Hepatocyte (in vitro differentiated cells): ENCODE data around the gene SNX11. TPM values are rescaled to one million over a fixed set of nuclear protein-coding genes. Genes with fewer than 3 reads are reported as not detected.

Source experiments
- DNase-seq: peaks from one replicate; pipeline ENCODE4 v3.0.0-alpha.2; 2016; ENCODE audit warnings: low spot score
- H2AFZ ChIP-seq: fragments of 200-600 bp; sonication (generic); 2 replicates; pipeline ENCODE4 v1.6.0; 2016; ENCODE audit warnings: antibody characterized with exemption, mild to moderate bottlenecking
- H3K27ac ChIP-seq: fragments of 200-600 bp; sonication (generic); 2 replicates; pipeline ENCODE4 v1.5.1; 2016; ENCODE audit warnings: mild to moderate bottlenecking
- H3K27me3 ChIP-seq: fragments of 200-600 bp; sonication (generic); 2 replicates; pipeline ENCODE4 v1.6.1; 2016
- H3K36me3 ChIP-seq: fragments of 200-600 bp; sonication (generic); replicated peaks from 2 replicates; pipeline ENCODE4 v1.5.1; 2016; ENCODE audit warnings: low read depth; ENCODE audit not compliant: insufficient read depth
- H3K4me1 ChIP-seq: fragments of 200-600 bp; sonication (generic); 2 replicates; pipeline ENCODE4 v1.5.1; 2016; ENCODE audit warnings: mild to moderate bottlenecking, moderate library complexity; ENCODE audit not compliant: insufficient read depth
- H3K4me2 ChIP-seq: fragments of 200-600 bp; sonication (generic); 2 replicates; pipeline ENCODE4 v1.6.0; 2016
- H3K4me3 ChIP-seq: fragments of 200-600 bp; sonication (generic); 2 replicates; pipeline ENCODE4 v1.5.1; 2016; ENCODE audit warnings: mild to moderate bottlenecking
- H3K79me2 ChIP-seq: fragments of 200-600 bp; sonication (generic); 2 replicates; pipeline ENCODE4 v1.6.0; 2017; ENCODE audit warnings: mild to moderate bottlenecking
- H3K9me2 ChIP-seq: fragments of 200-600 bp; sonication (generic); replicated peaks from 2 replicates; pipeline ENCODE4 v1.6.0; 2017; ENCODE audit warnings: mild to moderate bottlenecking; ENCODE audit not compliant: insufficient read depth
- H3K9me3 ChIP-seq: fragments of 200-600 bp; sonication (generic); 2 replicates; pipeline ENCODE4 v1.5.1; 2016; ENCODE audit warnings: low read depth, mild to moderate bottlenecking
- H4K20me1 ChIP-seq: fragments of 200-600 bp; sonication (generic); 2 replicates; pipeline ENCODE4 v1.6.0; 2016; ENCODE audit warnings: mild to moderate bottlenecking; ENCODE audit not compliant: insufficient read depth, poor library complexity, severe bottlenecking
- CTCF ChIP-seq: fragments of 200-600 bp; sonication (generic); IDR thresholded peaks from 2 replicates; pipeline ENCODE4 v1.5.1; 2016; ENCODE audit warnings: antibody characterized with exemption, mild to moderate bottlenecking; ENCODE audit not compliant: poor library complexity
- EZH2 ChIP-seq: fragments of 200-600 bp; sonication (generic); IDR thresholded peaks from 2 replicates; pipeline ENCODE4 v1.6.1; 2016; ENCODE audit warnings: antibody characterized with exemption, mild to moderate bottlenecking, borderline replicate concordance
- EZH2phosphoT487 ChIP-seq: fragments of 200-600 bp; sonication (generic); IDR thresholded peaks from one replicate; pipeline ENCODE4 v1.6.1; 2018; ENCODE audit warnings: antibody characterized with exemption, mild to moderate bottlenecking, low read depth, moderate library complexity; ENCODE audit not compliant: unreplicated experiment, severe bottlenecking
- WGBS: methylation state at CpG from one replicate; pipeline ENCODE4 v1.1.6; 2016; ENCODE audit warnings: low lambda C conversion rate; ENCODE audit errors: missing lambda C conversion rate; 5-methylcytosine and 5-hydroxymethylcytosine counted together
- polyA plus RNA-seq: library from polyadenylated mRNA; unstranded; fragments of >200 nt; fragmentation: Nextera tagmentation; extraction: Ambion mirVana; gene quantifications from 2 replicates; pipeline ENCODE4 v1.2.1, GENCODE V29; 2016
- total RNA-seq: library from RNA; depleted of rRNA; stranded (reverse); fragments of >200 nt; gene quantifications from 2 replicates; pipeline ENCODE4 v1.2.3, GENCODE V29; 2014

SNX11 gene
- total and polyA plus RNA-seq, 2 experiments from 2014 or later: 11.3 to 13.2 TPM

GRCh38 chr17:48125829-48126531 lies 18.4 kb downstream of the SNX11 start:
- no peaks in the 10 kb centered on the region for H3K79me2 ChIP-seq
- WGBS: 84% methylated on average over 8 of the region's 9 CpGs

GRCh38 chr17:48126532-48126850 lies 18.9 kb downstream of the SNX11 start:
- 93% methylated on average over 7 of the region's 7 CpGs for WGBS
- Histone ChIP-seq H3K36me3 (no peaks in the 10 kb centered on the region), H3K4me2 (no peak overlapping the region), H3K9me2 (no peaks in the 10 kb centered on the region), H3K4me3 (no peak overlapping the region), H3K27ac (no peak overlapping the region), H3K27me3 (no peaks in the 10 kb centered on the region), H3K79me2 (no peaks in the 10 kb centered on the region), H4K20me1 (no peaks in the 10 kb centered on the region), H3K4me1 (no peaks in the 10 kb centered on the region), H2AFZ (no peak overlapping the region), H3K9me3 (no peaks in the 10 kb centered on the region)
- no peak for DNase-seq
- TF ChIP-seq EZH2 (no peak), CTCF (no peak), EZH2phosphoT487 (no peak)

More at GRCh38 chr17:48125829-48126531, 18.4 kb downstream of the SNX11 start:
- Histone ChIP-seq H3K4me3 (no peak overlapping the region), H2AFZ (no peak overlapping the region), H3K4me2 (no peak overlapping the region), H3K27me3 (no peaks in the 10 kb centered on the region), H3K4me1 (no peaks in the 10 kb centered on the region), H3K27ac (no peak overlapping the region), H3K36me3 (no peaks in the 10 kb centered on the region), H3K9me2 (no peaks in the 10 kb centered on the region), H3K9me3 (no peaks in the 10 kb centered on the region), H4K20me1 (no peaks in the 10 kb centered on the region)
- TF ChIP-seq CTCF (no peak), EZH2 (no peak), EZH2phosphoT487 (no peak)
- no peak for DNase-seq

GRCh38 chr17:48127371-48128051 lies 19.9 kb downstream of the SNX11 start:
- 91% methylated on average over 9 of the region's 9 CpGs for WGBS
- H3K4me1 ChIP-seq: no peaks in the 10 kb centered on the region
- H3K9me3 ChIP-seq: no peaks in the 10 kb centered on the region
- no peaks in the 10 kb centered on the region for H4K20me1 ChIP-seq
- DNase-seq: no peak
- H3K9me2 ChIP-seq: no peaks in the 10 kb centered on the region
- H3K4me3 ChIP-seq: no peak overlapping the region
- TF ChIP-seq CTCF: no peak
- no peak for TF ChIP-seq EZH2phosphoT487
- no peak for TF ChIP-seq EZH2
- H2AFZ ChIP-seq: no peak overlapping the region
- H3K4me2 ChIP-seq: no peak overlapping the region
- H3K27me3 ChIP-seq: no peaks in the 10 kb centered on the region
- no peaks in the 10 kb centered on the region for H3K79me2 ChIP-seq
- H3K36me3 ChIP-seq: no peaks in the 10 kb centered on the region
- H3K27ac ChIP-seq: no peak overlapping the region
